ENCODE measurements around the gene RAMAC.

The RAMAC gene

GRCh38 chr15:82950746-82951370 is 35.2 kb upstream of the RAMAC start:
- no peak overlapping the region for H3K4me3 ChIP-seq (ENCODE audit: low read length)
- H3K9ac ChIP-seq (ENCODE audit: low read length) = no peak overlapping the region
- H3K4me1 ChIP-seq (ENCODE audit: control insufficient read depth, insufficient read depth, low read length) = no peaks in the 10 kb centered on the region
- H3K9me3 ChIP-seq (ENCODE audit: control insufficient read depth, low read length) = no peaks in the 10 kb centered on the region
- DNase-seq (ENCODE audit: low read depth) = no peak
- H3K36me3 ChIP-seq (ENCODE audit: control insufficient read depth, insufficient read depth, low read length, severe bottlenecking) = no peaks in the 10 kb centered on the region
- peaks cover 20% of the 10 kb centered on the region for H3K27me3 ChIP-seq (replicated peaks; ENCODE audit: control insufficient read depth, insufficient read depth, low read length)

GRCh38 chr15:82951472-82952157 is 34.4 kb upstream of the RAMAC start:
- DNase-seq (ENCODE audit: low read depth) = no peak
- peak overlapping the region; percentile 74 for H3K4me3 ChIP-seq (ENCODE audit: low read length)
- H3K4me1 ChIP-seq (ENCODE audit: control insufficient read depth, insufficient read depth, low read length) = no peaks in the 10 kb centered on the region
- H3K9ac ChIP-seq (ENCODE audit: low read length) = peak overlapping the region; percentile 56
- H3K36me3 ChIP-seq (ENCODE audit: control insufficient read depth, insufficient read depth, low read length, severe bottlenecking) = no peaks in the 10 kb centered on the region
- H3K27me3 ChIP-seq (replicated peaks; ENCODE audit: control insufficient read depth, insufficient read depth, low read length) = peaks cover 20% of the 10 kb centered on the region
- no peaks in the 10 kb centered on the region for H3K9me3 ChIP-seq (ENCODE audit: control insufficient read depth, low read length)

- no peaks in the 10 kb centered on the region for H3K4me1 ChIP-seq (ENCODE audit: control insufficient read depth, insufficient read depth, low read length)
- peak; percentile 59 for DNase-seq (ENCODE audit: low read depth)
- peaks cover 20% of the 10 kb centered on the region for H3K27me3 ChIP-seq (replicated peaks; ENCODE audit: control insufficient read depth, insufficient read depth, low read length)
- peak within 1 kb of the TSS; percentile 74 for H3K4me3 ChIP-seq (ENCODE audit: low read length)
- H3K9me3 ChIP-seq (ENCODE audit: control insufficient read depth, low read length) = no peaks in the 10 kb centered on the region
- peak within 1 kb of the TSS; percentile 56 for H3K9ac ChIP-seq (ENCODE audit: low read length)
- no peaks in the 10 kb centered on the region for H3K36me3 ChIP-seq (ENCODE audit: control insufficient read depth, insufficient read depth, low read length, severe bottlenecking)
Observed at GRCh38 chr15:82952158-82953081, 33.6 kb upstream of the RAMAC start, which contains the start of gene HOMER2. Gene HOMER2 (minus strand): TSS chr15:82952720. CDS start chr15:82952535, 185 bp downstream.

- Histone ChIP-seq H3K9me3 (ENCODE audit: control insufficient read depth, low read length) (no peaks in the 10 kb centered on the region), H3K27me3 (replicated peaks; ENCODE audit: control insufficient read depth, insufficient read depth, low read length) (no peaks in the 10 kb centered on the region), H3K4me3 (ENCODE audit: low read length) (no peak overlapping the region), H3K36me3 (ENCODE audit: control insufficient read depth, insufficient read depth, low read length, severe bottlenecking) (no peaks in the 10 kb centered on the region), H3K9ac (ENCODE audit: low read length) (no peak overlapping the region), H3K4me1 (ENCODE audit: control insufficient read depth, insufficient read depth, low read length) (peaks cover 6% of the 10 kb centered on the region)
- DNase-seq (ENCODE audit: low read depth) = no peak
Observed at GRCh38 chr15:82958638-82959037, 27.4 kb upstream of the RAMAC start.

- Histone ChIP-seq H3K9me3 (ENCODE audit: control insufficient read depth, low read length) (no peaks in the 10 kb centered on the region), H3K9ac (ENCODE audit: low read length) (no peak overlapping the region), H3K4me1 (ENCODE audit: control insufficient read depth, insufficient read depth, low read length) (peaks cover 9% of the 10 kb centered on the region), H3K27me3 (replicated peaks; ENCODE audit: control insufficient read depth, insufficient read depth, low read length) (no peaks in the 10 kb centered on the region), H3K36me3 (ENCODE audit: control insufficient read depth, insufficient read depth, low read length, severe bottlenecking) (no peaks in the 10 kb centered on the region), H3K4me3 (ENCODE audit: low read length) (no peak overlapping the region)
- DNase-seq (ENCODE audit: low read depth) = no peak
Observed at GRCh38 chr15:82959423-82959822, 26.6 kb upstream of the RAMAC start.

GRCh38 chr15:82960766-82961165 is 25.2 kb upstream of the RAMAC start:
- Histone ChIP-seq H3K36me3 (ENCODE audit: control insufficient read depth, insufficient read depth, low read length, severe bottlenecking) (no peaks in the 10 kb centered on the region), H3K9me3 (ENCODE audit: control insufficient read depth, low read length) (no peaks in the 10 kb centered on the region)

GRCh38 chr15:82963471-82964341 is 22.3 kb upstream of the RAMAC start:
- Histone ChIP-seq H3K27me3 (replicated peaks; ENCODE audit: control insufficient read depth, insufficient read depth, low read length) (no peaks in the 10 kb centered on the region), H3K9ac (ENCODE audit: low read length) (no peak overlapping the region), H3K36me3 (ENCODE audit: control insufficient read depth, insufficient read depth, low read length, severe bottlenecking) (no peaks in the 10 kb centered on the region), H3K4me1 (ENCODE audit: control insufficient read depth, insufficient read depth, low read length) (peaks cover 9% of the 10 kb centered on the region), H3K4me3 (ENCODE audit: low read length) (no peak overlapping the region), H3K9me3 (ENCODE audit: control insufficient read depth, low read length) (no peaks in the 10 kb centered on the region)
- no peak for DNase-seq (ENCODE audit: low read depth)

More at GRCh38 chr15:82960766-82961165, 25.2 kb upstream of the RAMAC start:
- Histone ChIP-seq H3K4me3 (ENCODE audit: low read length) (no peak overlapping the region), H3K4me1 (ENCODE audit: control insufficient read depth, insufficient read depth, low read length) (peaks cover 9% of the 10 kb centered on the region), H3K9ac (ENCODE audit: low read length) (no peak overlapping the region), H3K27me3 (replicated peaks; ENCODE audit: control insufficient read depth, insufficient read depth, low read length) (no peaks in the 10 kb centered on the region)
- no peak for DNase-seq (ENCODE audit: low read depth)

GRCh38 chr15:82964890-82965289 is 21.1 kb upstream of the RAMAC start:
- no peaks in the 10 kb centered on the region for H3K9me3 ChIP-seq (ENCODE audit: control insufficient read depth, low read length)

GRCh38 chr15:82966671-82967071 is 19.3 kb upstream of the RAMAC start:
- no peak for DNase-seq (ENCODE audit: low read depth)
- no peak overlapping the region for H3K4me3 ChIP-seq (ENCODE audit: low read length)
- H3K9me3 ChIP-seq (ENCODE audit: control insufficient read depth, low read length) = no peaks in the 10 kb centered on the region
- H3K36me3 ChIP-seq (ENCODE audit: control insufficient read depth, insufficient read depth, low read length, severe bottlenecking) = no peaks in the 10 kb centered on the region
- H3K4me1 ChIP-seq (ENCODE audit: control insufficient read depth, insufficient read depth, low read length) = peaks cover 9% of the 10 kb centered on the region
- no peak overlapping the region for H3K9ac ChIP-seq (ENCODE audit: low read length)
- H3K27me3 ChIP-seq (replicated peaks; ENCODE audit: control insufficient read depth, insufficient read depth, low read length) = no peaks in the 10 kb centered on the region

More at GRCh38 chr15:82964890-82965289, 21.1 kb upstream of the RAMAC start:
- H3K4me3 ChIP-seq (ENCODE audit: low read length) = no peak overlapping the region
- no peak for DNase-seq (ENCODE audit: low read depth)
- no peak overlapping the region for H3K9ac ChIP-seq (ENCODE audit: low read length)
- H3K36me3 ChIP-seq (ENCODE audit: control insufficient read depth, insufficient read depth, low read length, severe bottlenecking) = no peaks in the 10 kb centered on the region
- H3K4me1 ChIP-seq (ENCODE audit: control insufficient read depth, insufficient read depth, low read length) = peaks cover 9% of the 10 kb centered on the region
- no peaks in the 10 kb centered on the region for H3K27me3 ChIP-seq (replicated peaks; ENCODE audit: control insufficient read depth, insufficient read depth, low read length)

- Histone ChIP-seq H3K9me3 (ENCODE audit: control insufficient read depth, low read length) (no peaks in the 10 kb centered on the region), H3K9ac (ENCODE audit: low read length) (no peak overlapping the region), H3K4me3 (ENCODE audit: low read length) (no peak overlapping the region), H3K4me1 (ENCODE audit: control insufficient read depth, insufficient read depth, low read length) (peaks cover 7% of the 10 kb centered on the region), H3K36me3 (ENCODE audit: control insufficient read depth, insufficient read depth, low read length, severe bottlenecking) (no peaks in the 10 kb centered on the region), H3K27me3 (replicated peaks; ENCODE audit: control insufficient read depth, insufficient read depth, low read length) (no peaks in the 10 kb centered on the region)
- DNase-seq (ENCODE audit: low read depth) = no peak
Observed at GRCh38 chr15:82968066-82968465, 17.9 kb upstream of the RAMAC start.

All from adipocyte (in vitro differentiated cells).